ENCODE data around the gene UPK1A. TPM values are rescaled to one million over a fixed set of nuclear protein-coding genes. Genes with fewer than 3 reads are reported as not detected.

Gene UPK1A
- total and polyA plus RNA-seq, 4 experiments from 2014 or later: 0.55 to 0.72 TPM; not detected in 2

- ChIA-PET POLR2A (ENCODE audit: partially characterized antibody) (interaction anchor here (0.7 to 6.3 kb wide), 5 partner anchors 9 to 221 kb away, joined by 3 to 61 read pairs (median 3); partner anchors contain the start of genes PSENEN, U2AF1L4 and ZBTB32), CTCF (ENCODE audit: partially characterized antibody) (interaction anchor here (3.1 to 6.0 kb wide), 2 partner anchors 16 to 19 kb away, joined by 10 to 54 read pairs; no protein-coding TSS in a partner anchor)
- peaks cover 42 to 68% (median 54%) of the 10 kb centered on the region in 4 donors for H3K4me1 Mint-ChIP-seq
- H3K36me3 Mint-ChIP-seq: peaks cover 0 to 3% of the 10 kb centered on the region in 2 donors
- Histone ChIP-seq H3K4me1 (ENCODE audit: insufficient read depth, low read length) (peaks cover 66% of the 10 kb centered on the region), H3K9me3 (ENCODE audit: control insufficient read depth in 1 of 2, low read length in 2 of 2) (no peaks in the 10 kb centered on the region), H3K27me3 (ENCODE audit: insufficient read depth, low read length) (no peaks in the 10 kb centered on the region), H3K36me3 (ENCODE audit: insufficient read depth, low read length) (no peaks in the 10 kb centered on the region), H3K4me3 (ENCODE audit: low read length in 2 of 2) (no peak overlapping the region), H3K27ac (ENCODE audit: low read depth, low read length) (peak overlapping the region; percentile 63)
- H3K4me3 Mint-ChIP-seq: peak overlapping the region; percentile 35 to 83 (median 64)
- peaks cover 0 to 1% (median 0%) of the 10 kb centered on the region in 8 donors for H3K9me3 Mint-ChIP-seq
- intact Hi-C loops (cut with micrococcal nuclease): no loop called here
- peak; percentile 42 to 75 (median 52) for DNase-seq
- no peaks in the 10 kb centered on the region for H3K27me3 Mint-ChIP-seq
- peak overlapping the region; percentile 88 to 98 (median 92) for H3K27ac Mint-ChIP-seq
Observed at GRCh38 chr19:35712567-35713505, 46.5 kb downstream of the UPK1A start.

- CTCF ChIA-PET (ENCODE audit: partially characterized antibody): interaction anchor here (3.1 to 6.0 kb wide), 2 partner anchors 16 to 20 kb away, joined by 10 to 54 read pairs; no protein-coding TSS in a partner anchor
- peaks cover 0 to 3% of the 10 kb centered on the region in 2 donors for H3K36me3 Mint-ChIP-seq
- Histone ChIP-seq H3K27ac (ENCODE audit: low read depth, low read length) (peak overlapping the region; percentile 63), H3K4me3 (ENCODE audit: low read length in 2 of 2) (no peak overlapping the region), H3K27me3 (ENCODE audit: insufficient read depth, low read length) (no peaks in the 10 kb centered on the region), H3K9me3 (ENCODE audit: control insufficient read depth in 1 of 2, low read length in 2 of 2) (no peaks in the 10 kb centered on the region), H3K4me1 (ENCODE audit: insufficient read depth, low read length) (peaks cover 66% of the 10 kb centered on the region), H3K36me3 (ENCODE audit: insufficient read depth, low read length) (no peaks in the 10 kb centered on the region)
- H3K27me3 Mint-ChIP-seq: no peaks in the 10 kb centered on the region
- POLR2A ChIA-PET (ENCODE audit: partially characterized antibody): interaction anchor here (0.7 to 6.3 kb wide), 4 partner anchors 11 to 221 kb away, joined by 3 to 61 read pairs (median 6); partner anchors contain the start of genes PSENEN, U2AF1L4 and ZBTB32
- peaks cover 43 to 70% (median 54%) of the 10 kb centered on the region in 4 donors for H3K4me1 Mint-ChIP-seq
- peaks cover 0 to 1% (median 0%) of the 10 kb centered on the region in 8 donors for H3K9me3 Mint-ChIP-seq
- peak overlapping the region; percentile 6 to 83 (median 60) for H3K4me3 Mint-ChIP-seq
- intact Hi-C loops (cut with micrococcal nuclease): no loop called here
- peak in 2 of 5 donors; percentile 15 to 30 for DNase-seq
- H3K27ac Mint-ChIP-seq: peak overlapping the region; percentile 44 to 98 (median 92)
Observed at GRCh38 chr19:35713506-35713850, 47.2 kb downstream of the UPK1A start.

DNA sequence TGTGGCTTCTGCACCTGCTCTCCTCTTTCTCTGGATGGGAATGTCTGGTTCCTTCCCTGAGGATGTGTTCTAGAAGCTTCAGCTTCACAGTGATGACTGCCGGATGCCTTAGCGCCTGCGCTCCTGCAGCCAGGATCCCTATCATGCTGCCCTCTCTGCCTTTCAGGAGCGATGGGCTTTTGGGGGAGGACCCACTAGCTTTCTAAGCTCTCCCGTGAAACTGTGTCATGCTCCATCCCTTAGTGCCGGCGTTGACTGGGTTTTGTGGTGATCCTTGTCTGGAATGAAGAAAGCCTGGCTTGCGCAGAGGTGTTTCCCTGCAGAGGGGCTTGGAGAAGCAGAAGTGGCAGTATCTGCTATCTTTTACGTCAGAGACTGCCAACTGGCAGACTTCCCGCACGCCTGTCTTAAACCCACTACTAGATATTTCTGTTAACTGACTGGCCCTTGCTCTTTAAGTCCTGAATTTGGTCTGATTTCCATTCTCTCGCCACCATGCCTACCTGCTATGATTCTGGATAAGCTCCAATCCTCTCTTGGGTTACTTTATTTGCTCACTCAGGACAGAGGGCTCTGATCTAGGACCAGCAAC, 47.7 kb downstream of the UPK1A start:
- CTCF ChIA-PET (ENCODE audit: partially characterized antibody): interaction anchor here (1.0 to 6.0 kb wide), 4 partner anchors 12 to 20 kb away, joined by 3 to 54 read pairs (median 12); no protein-coding TSS in a partner anchor
- peak overlapping the region; percentile 63 for H3K27ac ChIP-seq (ENCODE audit: low read depth, low read length)
- no peaks in the 10 kb centered on the region for H3K27me3 ChIP-seq (ENCODE audit: insufficient read depth, low read length)
- peak overlapping the region in 6 of 8 donors; percentile 25 to 83 (median 52) for H3K4me3 Mint-ChIP-seq
- H3K4me1 ChIP-seq (ENCODE audit: insufficient read depth, low read length): peaks cover 70% of the 10 kb centered on the region
- no peaks in the 10 kb centered on the region for H3K9me3 ChIP-seq (ENCODE audit: control insufficient read depth in 1 of 2, low read length in 2 of 2)
- H3K27me3 Mint-ChIP-seq: no peaks in the 10 kb centered on the region
- POLR2A ChIA-PET (ENCODE audit: partially characterized antibody): interaction anchor here (0.7 to 6.3 kb wide), 3 partner anchors 11 to 220 kb away, joined by 3 to 61 read pairs (median 8); partner anchors contain the start of genes PSENEN, U2AF1L4 and ZBTB32
- no peak overlapping the region for H3K4me3 ChIP-seq (ENCODE audit: low read length in 2 of 2)
- DNase-seq: no peak
- peaks cover 0 to 5% of the 10 kb centered on the region in 2 donors for H3K36me3 Mint-ChIP-seq
- intact Hi-C loops (cut with micrococcal nuclease): no loop called here
- no peaks in the 10 kb centered on the region for H3K36me3 ChIP-seq (ENCODE audit: insufficient read depth, low read length)
- peaks cover 45 to 75% (median 59%) of the 10 kb centered on the region in 4 donors for H3K4me1 Mint-ChIP-seq
- H3K27ac Mint-ChIP-seq: peak overlapping the region; percentile 64 to 98 (median 92)
- peaks cover 0 to 1% (median 0%) of the 10 kb centered on the region in 8 donors for H3K9me3 Mint-ChIP-seq

DNA sequence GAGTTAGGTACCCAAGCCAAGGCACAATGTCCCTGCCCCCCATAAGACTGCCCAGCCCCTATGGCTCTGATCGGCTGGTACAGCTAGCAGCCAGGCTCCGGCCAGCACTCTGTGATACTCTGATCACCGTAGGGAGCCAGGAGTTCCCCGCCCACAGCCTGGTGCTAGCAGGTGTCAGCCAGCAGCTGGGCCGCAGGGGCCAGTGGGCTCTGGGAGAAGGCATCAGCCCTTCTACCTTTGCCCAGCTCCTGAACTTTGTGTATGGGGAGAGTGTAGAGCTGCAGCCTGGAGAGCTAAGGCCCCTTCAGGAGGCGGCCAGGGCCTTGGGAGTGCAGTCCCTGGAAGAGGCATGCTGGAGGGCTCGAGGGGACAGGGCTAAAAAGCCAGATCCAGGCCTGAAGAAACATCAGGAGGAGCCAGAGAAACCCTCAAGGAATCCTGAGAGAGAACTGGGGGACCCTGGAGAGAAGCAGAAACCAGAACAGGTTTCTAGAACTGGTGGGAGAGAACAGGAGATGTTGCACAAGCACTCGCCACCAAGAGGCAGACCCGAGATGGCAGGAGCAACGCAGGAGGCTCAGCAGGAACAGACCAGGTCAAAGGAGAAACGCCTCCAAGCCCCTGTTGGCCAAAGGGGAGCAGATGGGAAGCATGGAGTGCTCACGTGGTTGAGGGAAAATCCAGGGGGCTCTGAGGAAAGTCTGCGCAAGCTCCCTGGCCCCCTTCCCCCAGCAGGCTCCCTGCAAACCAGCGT, 48.5 kb downstream of the UPK1A start:
- ChIA-PET POLR2A (ENCODE audit: partially characterized antibody) (interaction anchor here (1.2 to 6.3 kb wide), 4 partner anchors 12 to 30 kb away, joined by 3 to 61 read pairs (median 8); partner anchors contain the start of genes PSENEN, U2AF1L4 and ZBTB32), CTCF (ENCODE audit: partially characterized antibody) (interaction anchor here (0.6 to 6.0 kb wide), 6 partner anchors 11 to 55 kb away, joined by 3 to 54 read pairs (median 4); partner anchors contain the start of gene LIN37)
- Histone ChIP-seq H3K9me3 (ENCODE audit: control insufficient read depth in 1 of 2, low read length in 2 of 2) (no peaks in the 10 kb centered on the region), H3K27ac (ENCODE audit: low read depth, low read length) (peak overlapping the region; percentile 63), H3K4me3 (ENCODE audit: low read length in 2 of 2) (no peak overlapping the region), H3K36me3 (ENCODE audit: insufficient read depth, low read length) (no peaks in the 10 kb centered on the region), H3K27me3 (ENCODE audit: insufficient read depth, low read length) (no peaks in the 10 kb centered on the region), H3K4me1 (ENCODE audit: insufficient read depth, low read length) (peaks cover 78% of the 10 kb centered on the region)
- Mint-ChIP-seq H3K27me3 (no peaks in the 10 kb centered on the region), H3K36me3 (peaks cover 0 to 5% of the 10 kb centered on the region in 2 donors), H3K4me3 (peak overlapping the region; percentile 48 to 82 (median 66)), H3K9me3 (peaks cover 0 to 1% (median 0%) of the 10 kb centered on the region in 8 donors), H3K4me1 (peaks cover 49 to 82% (median 65%) of the 10 kb centered on the region in 4 donors), H3K27ac (peak overlapping the region; percentile 38 to 98 (median 91))
- intact Hi-C loops (cut with micrococcal nuclease): no loop called here
- DNase-seq: no peak

DNA sequence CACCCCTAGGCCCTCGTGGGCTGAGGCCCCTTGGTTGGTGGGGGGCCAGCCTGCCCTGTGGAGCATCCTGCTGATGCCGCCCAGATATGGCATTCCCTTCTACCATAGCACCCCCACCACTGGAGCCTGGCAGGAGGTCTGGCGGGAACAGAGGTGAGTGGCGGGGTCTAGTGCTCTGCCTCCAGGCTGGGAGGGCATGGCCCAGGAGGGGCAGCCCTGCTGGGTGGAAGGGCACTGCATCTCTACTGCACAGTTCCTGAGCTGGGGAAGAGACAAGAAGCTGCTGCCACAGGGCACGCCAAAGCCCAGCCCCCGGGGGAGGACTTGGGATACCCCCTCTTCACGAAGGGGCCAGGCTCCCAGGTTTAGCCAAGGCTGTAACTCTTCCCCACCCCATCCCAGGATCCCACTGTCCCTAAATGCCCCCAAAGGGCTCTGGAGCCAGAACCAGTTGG, 49.1 kb downstream of the UPK1A start:
- peak overlapping the region in 6 of 7 donors; percentile 61 to 99 (median 92) for H3K27ac Mint-ChIP-seq
- H3K4me1 Mint-ChIP-seq: peaks cover 51 to 80% (median 66%) of the 10 kb centered on the region in 4 donors
- peak overlapping the region in 3 of 8 donors; percentile 92 to 99 (median 94) for H3K4me3 Mint-ChIP-seq
- H3K36me3 Mint-ChIP-seq: peaks cover 4 to 7% of the 10 kb centered on the region in 2 donors
- no peaks in the 10 kb centered on the region for H3K27me3 ChIP-seq (ENCODE audit: insufficient read depth, low read length)
- peaks cover 76% of the 10 kb centered on the region for H3K4me1 ChIP-seq (ENCODE audit: insufficient read depth, low read length)
- peak overlapping the region; percentile 68 to 81 for H3K4me3 ChIP-seq (ENCODE audit: low read length in 2 of 2)
- no peaks in the 10 kb centered on the region for H3K9me3 ChIP-seq (ENCODE audit: control insufficient read depth in 1 of 2, low read length in 2 of 2)
- peaks cover 0 to 1% (median 0%) of the 10 kb centered on the region in 8 donors for H3K9me3 Mint-ChIP-seq
- H3K36me3 ChIP-seq (ENCODE audit: insufficient read depth, low read length): peaks cover 3% of the 10 kb centered on the region
- H3K27me3 Mint-ChIP-seq: no peaks in the 10 kb centered on the region
- DNase-seq: no peak
- peak overlapping the region; percentile 71 for H3K27ac ChIP-seq (ENCODE audit: low read depth, low read length)
- ChIA-PET POLR2A (ENCODE audit: partially characterized antibody) (interaction anchor here (1.0 to 6.3 kb wide), 6 partner anchors 9 to 33 kb away, joined by 3 to 61 read pairs (median 4); partner anchors contain the start of genes IGFLR1, LIN37 and ZBTB32), CTCF (ENCODE audit: partially characterized antibody) (interaction anchor here (0.6 to 6.0 kb wide), 7 partner anchors 12 to 206 kb away, joined by 3 to 54 read pairs (median 4); partner anchors contain the start of gene LIN37)
- intact Hi-C loops (cut with micrococcal nuclease): no loop called here

Measured in CD4-positive, alpha-beta memory T cell (primary cell).